HCT116 (cell line): Measurements from ENCODE around the gene PREP. TPM values are rescaled to one million over a fixed set of nuclear protein-coding genes. Genes with fewer than 3 reads are reported as not detected.

Experiments
- ATAC-seq: fragments of 200-7000 bp; cut with Tn5 transposase; 2 replicates; pipeline ENCODE4 v1.9.1; 2020; ENCODE audit warnings: mild to moderate bottlenecking, moderate library complexity
- BruUV-seq: library from RNA; stranded (reverse); fragments of 400-500 nt; replicated peaks from 2 replicates; lab custom pipeline; 2021; lab: Mats Ljungman, UMichigan
- CTCF ChIA-PET: fragments of 300-600 bp; sonication (Branson Sonifier 250); formaldehyde crosslinking; loops from one replicate; lab custom pipeline; 2021; ENCODE audit warnings: antibody characterized with exemption; lab: Charles Lee
- POLR2A ChIA-PET: fragments of 300-600, 350-600 bp; sonication (Branson Sonifier 250); formaldehyde crosslinking; loops from one replicate; lab custom pipeline; 2021; ENCODE audit warnings: antibody characterized with exemption; lab: Charles Lee
- RAD21 ChIA-PET, 2 experiments: fragments of 300-600 bp; sonication (Branson Sonifier 250); formaldehyde crosslinking; loops; one replicate each; lab custom pipeline; 2023; ENCODE audit warnings: low total read pairs in 2 of 2; ENCODE audit not compliant: uncharacterized antibody in 2 of 2, unreplicated experiment in 2 of 2, low non-redundant PET in 1 of 2; lab: Charles Lee
- DNase-seq: peaks from one replicate; pipeline ENCODE4 v3.0.0-alpha.2; 2010; ENCODE audit warnings: low read depth, low spot score
- H2AFZ ChIP-seq: fragments of 200-600 bp; shearing (Covaris generic), sonication (generic); 2 replicates; pipeline ENCODE4 v1.6.1; 2017; ENCODE audit warnings: low read depth, mixed run types, mixed read lengths, antibody characterized with exemption, low read length; ENCODE audit not compliant: poor library complexity, severe bottlenecking
- H3K27ac ChIP-seq: 2 replicates; pipeline ENCODE4 v1.5.1; 2012; ENCODE audit warnings: low read depth, low read length
- H3K27me3 ChIP-seq: fragments of 200-600 bp; sonication (generic); 2 replicates; pipeline ENCODE4 v1.6.1; 2016; ENCODE audit warnings: mixed run types, low read length, mixed read lengths; ENCODE audit not compliant: insufficient read depth
- H3K36me3 ChIP-seq, 2 experiments: fragments of 200-500 bp in 1 of 2; fragments of 200-600 bp in 1 of 2; sonication (Bioruptor generic) in 1 of 2; sonication (generic) in 1 of 2; 2 replicates each; pipeline versions ENCODE4 v1.5.1 to v1.6.1; 2014 to 2016; ENCODE audit warnings: low read length in 2 of 2, inconsistent platforms in 1 of 2, mixed read lengths in 1 of 2, mixed run types in 1 of 2; ENCODE audit not compliant: insufficient read depth in 2 of 2, control insufficient read depth in 1 of 2
- H3K4me1 ChIP-seq, 2 experiments: fragments of 200-600 bp in 1 of 2; sonication (generic) in 1 of 2; 2 replicates each; pipeline versions ENCODE4 v1.5.1 to v1.6.1; 2012 to 2017; ENCODE audit warnings: low read length in 2 of 2, inconsistent platforms in 1 of 2, mild to moderate bottlenecking in 1 of 2, mixed read lengths in 1 of 2, mixed run types in 1 of 2, moderate library complexity in 1 of 2; ENCODE audit not compliant: insufficient read depth in 2 of 2, control insufficient read depth in 1 of 2
- H3K4me2 ChIP-seq: fragments of 200-600 bp; sonication (generic); 2 replicates; pipeline ENCODE4 v1.6.1; 2017; ENCODE audit warnings: mixed run types, low read length, mixed read lengths
- H3K4me3 ChIP-seq, 2 experiments: fragments of 200-600 bp in 1 of 2; sonication (generic) in 1 of 2; replicated peaks in 1 of 2; 2 replicates each; pipeline ENCODE4 v1.5.1; 2011 to 2016; ENCODE audit warnings: low read length in 2 of 2, control low read depth in 1 of 2, low read depth in 1 of 2, mild to moderate bottlenecking in 1 of 2, mixed read lengths in 1 of 2, mixed run types in 1 of 2
- H3K79me2 ChIP-seq: fragments of 200-600 bp; sonication (generic); 2 replicates; pipeline ENCODE4 v1.6.1; 2017; ENCODE audit warnings: mild to moderate bottlenecking, mixed run types, low read length, moderate library complexity, mixed read lengths; ENCODE audit not compliant: insufficient read depth
- H3K9ac ChIP-seq: fragments of 200-600 bp; sonication (generic); 2 replicates; pipeline ENCODE4 v1.6.1; 2016; ENCODE audit warnings: low read length, mixed read lengths
- H3K9me2 ChIP-seq: fragments of 200-600 bp; sonication (generic), shearing (Covaris generic); 2 replicates; pipeline ENCODE4 v1.6.1; 2017; ENCODE audit warnings: mixed run types, mild to moderate bottlenecking, moderate library complexity; ENCODE audit not compliant: insufficient read depth
- H3K9me3 ChIP-seq, 2 experiments: fragments of 200-500 bp in 1 of 2; fragments of 200-600 bp in 1 of 2; sonication (Bioruptor generic) in 1 of 2; sonication (generic) in 1 of 2; 2 replicates each; pipeline ENCODE4 v1.6.1; 2014 to 2017; ENCODE audit warnings: low read length in 2 of 2, mixed read lengths in 2 of 2, inconsistent platforms in 1 of 2, low read depth in 1 of 2, mild to moderate bottlenecking in 1 of 2, mixed run types in 1 of 2, moderate library complexity in 1 of 2; ENCODE audit not compliant: control insufficient read depth in 1 of 2, insufficient read depth in 1 of 2
- H4K20me1 ChIP-seq: fragments of 200-600 bp; sonication (generic), shearing (Covaris generic); 2 replicates; pipeline ENCODE4 v1.6.1; 2017; ENCODE audit warnings: mixed run types, mild to moderate bottlenecking, moderate library complexity; ENCODE audit not compliant: insufficient read depth
- ELF1 ChIP-seq: IDR thresholded peaks from 2 replicates; pipeline ENCODE4 v1.6.1; 2012; ENCODE audit warnings: low read depth, borderline replicate concordance
- EZH2phosphoT487 ChIP-seq: fragments of 200-600 bp; IDR thresholded peaks from 2 replicates; pipeline ENCODE4 v1.6.1; 2018; ENCODE audit warnings: antibody characterized with exemption, borderline replicate concordance
- FOSL1 ChIP-seq: IDR thresholded peaks from 2 replicates; pipeline ENCODE4 v1.6.1; 2012; ENCODE audit warnings: low read depth
- JUND ChIP-seq: IDR thresholded peaks from 2 replicates; pipeline ENCODE4 v1.6.1; 2012
- POLR2AphosphoS5 ChIP-seq: IDR thresholded peaks from 2 replicates; pipeline ENCODE4 v1.6.1; 2011; ENCODE audit warnings: mild to moderate bottlenecking, low read depth, low read length, moderate library complexity
- TCF7L2 ChIP-seq: IDR thresholded peaks from 2 replicates; pipeline ENCODE4 v1.7.0; 2011; ENCODE audit warnings: borderline replicate concordance, inconsistent platforms; ENCODE audit not compliant: insufficient read depth, insufficient read length; ENCODE audit errors: extremely low read depth
- YY1 ChIP-seq: IDR thresholded peaks from 2 replicates; pipeline ENCODE4 v1.6.1; 2011; ENCODE audit warnings: low read length, low read depth, moderate library complexity, mild to moderate bottlenecking; ENCODE audit not compliant: insufficient replicate concordance; ENCODE audit errors: extremely low read depth
- ZFX ChIP-seq: fragments of 450-650 bp; IDR thresholded peaks from 2 replicates; pipeline ENCODE4 v1.6.1; 2017
- ZNF274 ChIP-seq: fragments of 200-500 bp; sonication (Bioruptor generic); IDR thresholded peaks from 2 replicates; pipeline ENCODE4 v1.6.1; 2014; ENCODE audit warnings: mild to moderate bottlenecking, low read depth, low read length, inconsistent platforms
- intact Hi-C: fragments of 100-400 bp; cut with micrococcal nuclease; formaldehyde crosslinking; loops from 2 replicates; pipeline ENCODE4 v1.10.0; 2022
- total RNA-seq: library from RNA; stranded (reverse); gene quantifications from one replicate; pipeline ENCODE4 v1.2.1, GENCODE V29; 2021; ENCODE audit not compliant: unreplicated experiment
- TF ChIP-seq, protein P1 (sequence below): IDR thresholded peaks from 2 replicates; pipeline ENCODE4 v1.6.1; 2012; ENCODE audit warnings: low read depth

PREP gene
- total RNA-seq, 1 experiment from 2014 or later, result 53.5 TPM

GRCh38 chr6:105369145-105369544 is 33.7 kb downstream of the PREP start (continued):
- TF ChIP-seq POLR2AphosphoS5 (no peak), ELF1 (no peak), FOSL1 (no peak)

GRCh38 chr6:105364243-105364642 is 38.6 kb downstream of the PREP start:
- RAD21 ChIA-PET, result no interaction called here
- no peaks in the 10 kb centered on the region; the same call in 1 of the 2 replicates for H3K79me2 ChIP-seq
- H3K9me2 ChIP-seq, result no peaks in the 10 kb centered on the region
- no peaks in the 10 kb centered on the region for H3K27me3 ChIP-seq
- no peaks in the 10 kb centered on the region for H3K9me3 ChIP-seq
- no peak for DNase-seq
- H3K9ac ChIP-seq, result no peak overlapping the region
- no peak overlapping the region for H3K4me2 ChIP-seq
- peaks cover 0 to 5% of the 10 kb centered on the region in 2 experiments; a peak in 1 of 4 replicates for H3K36me3 ChIP-seq
- ATAC-seq, result no peak
- peaks cover 6% of the 10 kb centered on the region; the same call in 1 of the 2 replicates for H4K20me1 ChIP-seq
- BruUV-seq, result no TSS peak
- no peak overlapping the region for H2AFZ ChIP-seq
- TF ChIP-seq, protein P1, sequence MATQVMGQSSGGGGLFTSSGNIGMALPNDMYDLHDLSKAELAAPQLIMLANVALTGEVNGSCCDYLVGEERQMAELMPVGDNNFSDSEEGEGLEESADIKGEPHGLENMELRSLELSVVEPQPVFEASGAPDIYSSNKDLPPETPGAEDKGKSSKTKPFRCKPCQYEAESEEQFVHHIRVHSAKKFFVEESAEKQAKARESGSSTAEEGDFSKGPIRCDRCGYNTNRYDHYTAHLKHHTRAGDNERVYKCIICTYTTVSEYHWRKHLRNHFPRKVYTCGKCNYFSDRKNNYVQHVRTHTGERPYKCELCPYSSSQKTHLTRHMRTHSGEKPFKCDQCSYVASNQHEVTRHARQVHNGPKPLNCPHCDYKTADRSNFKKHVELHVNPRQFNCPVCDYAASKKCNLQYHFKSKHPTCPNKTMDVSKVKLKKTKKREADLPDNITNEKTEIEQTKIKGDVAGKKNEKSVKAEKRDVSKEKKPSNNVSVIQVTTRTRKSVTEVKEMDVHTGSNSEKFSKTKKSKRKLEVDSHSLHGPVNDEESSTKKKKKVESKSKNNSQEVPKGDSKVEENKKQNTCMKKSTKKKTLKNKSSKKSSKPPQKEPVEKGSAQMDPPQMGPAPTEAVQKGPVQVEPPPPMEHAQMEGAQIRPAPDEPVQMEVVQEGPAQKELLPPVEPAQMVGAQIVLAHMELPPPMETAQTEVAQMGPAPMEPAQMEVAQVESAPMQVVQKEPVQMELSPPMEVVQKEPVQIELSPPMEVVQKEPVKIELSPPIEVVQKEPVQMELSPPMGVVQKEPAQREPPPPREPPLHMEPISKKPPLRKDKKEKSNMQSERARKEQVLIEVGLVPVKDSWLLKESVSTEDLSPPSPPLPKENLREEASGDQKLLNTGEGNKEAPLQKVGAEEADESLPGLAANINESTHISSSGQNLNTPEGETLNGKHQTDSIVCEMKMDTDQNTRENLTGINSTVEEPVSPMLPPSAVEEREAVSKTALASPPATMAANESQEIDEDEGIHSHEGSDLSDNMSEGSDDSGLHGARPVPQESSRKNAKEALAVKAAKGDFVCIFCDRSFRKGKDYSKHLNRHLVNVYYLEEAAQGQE, result no peak
- no peak for TF ChIP-seq ZFX
- TF ChIP-seq JUND, result no peak
- no peak for TF ChIP-seq ZNF274
- TF ChIP-seq TCF7L2, result no peak
- no peak for TF ChIP-seq EZH2phosphoT487
- no peak for TF ChIP-seq YY1
- intact Hi-C loops, result no loop called here
- POLR2A ChIA-PET, result no interaction called here
- H3K27ac ChIP-seq, result no peak overlapping the region
- CTCF ChIA-PET, result interaction anchor here (1.4 to 1.9 kb wide), 3 partner anchors 8 to 276 kb away, joined by 6 to 39 read pairs (median 25); no protein-coding TSS in a partner anchor
- H3K4me3 ChIP-seq, result no peak overlapping the region
- H3K4me1 ChIP-seq, result peaks cover 0 to 12% of the 10 kb centered on the region in 2 experiments; a peak in 2 of 4 replicates
